ENCODE results near the gene BCAS3.
"Not testable (repeated sequence)": the region's sequence is repeated elsewhere in the genome, so short reads cannot be mapped to it uniquely, and the experiment has no call there.

The BCAS3 gene

DNA sequence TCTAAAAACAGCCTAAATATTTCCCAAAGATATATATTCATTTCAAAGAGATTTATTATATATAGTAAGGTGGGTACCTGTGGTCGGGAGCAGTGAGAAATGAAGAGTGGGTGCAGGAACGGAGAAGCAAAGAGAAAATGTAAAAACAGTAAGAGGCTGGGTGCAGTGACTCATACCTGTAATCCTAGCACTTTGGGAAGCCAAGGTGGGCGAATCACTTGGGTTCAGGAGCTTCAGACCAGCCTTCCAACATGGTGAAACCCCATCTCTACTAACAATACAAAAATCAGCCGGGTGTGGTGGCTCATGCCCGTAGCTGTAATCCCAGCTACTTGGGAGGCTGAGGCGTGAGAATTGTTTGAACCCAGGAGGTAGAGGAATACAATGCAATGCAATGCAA lies 257.1 kb downstream of the BCAS3 start:
- DNase-seq (ENCODE audit: low read depth), result no peak

DNA sequence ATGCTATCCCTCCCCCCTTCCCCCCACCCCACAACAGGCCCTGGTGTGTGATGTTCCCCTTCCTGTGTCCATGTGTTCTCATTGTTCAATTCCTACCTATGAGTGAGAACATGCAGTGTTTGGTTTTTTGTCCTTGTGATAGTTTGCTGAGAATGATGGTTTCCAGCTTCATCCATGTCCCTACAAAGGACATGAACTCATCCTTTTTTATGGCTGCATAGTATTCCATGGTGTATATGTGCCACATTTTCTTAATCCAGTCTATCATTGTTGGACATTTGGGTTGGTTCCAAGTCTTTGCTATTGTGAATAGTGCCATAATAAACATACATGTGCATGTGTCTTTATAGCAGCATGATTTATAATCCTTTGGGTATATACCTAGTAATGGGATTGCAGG lies 258.3 kb downstream of the BCAS3 start:
- not testable (repeated sequence) for DNase-seq (ENCODE audit: low read depth)

DNA sequence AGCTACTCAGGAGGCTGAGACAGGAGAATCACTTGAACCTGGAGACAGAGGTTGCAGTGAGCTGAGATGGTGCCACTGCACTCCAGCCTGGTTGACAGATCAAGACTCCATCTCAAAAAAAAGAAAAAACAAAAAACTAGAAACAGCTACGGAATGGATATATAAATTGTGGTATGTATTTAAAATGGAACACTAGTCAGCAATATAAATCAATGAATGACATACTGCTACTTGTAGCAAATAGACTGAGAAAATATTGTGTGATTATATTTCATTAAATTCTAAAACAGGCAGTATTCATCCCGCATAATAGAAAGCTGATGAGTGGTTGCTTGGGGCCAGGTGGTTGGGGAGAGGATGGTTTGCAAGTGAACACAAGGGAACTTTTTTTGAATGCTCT lies 261.7 kb downstream of the BCAS3 start:
- no peak for DNase-seq (ENCODE audit: low read depth)

DNA sequence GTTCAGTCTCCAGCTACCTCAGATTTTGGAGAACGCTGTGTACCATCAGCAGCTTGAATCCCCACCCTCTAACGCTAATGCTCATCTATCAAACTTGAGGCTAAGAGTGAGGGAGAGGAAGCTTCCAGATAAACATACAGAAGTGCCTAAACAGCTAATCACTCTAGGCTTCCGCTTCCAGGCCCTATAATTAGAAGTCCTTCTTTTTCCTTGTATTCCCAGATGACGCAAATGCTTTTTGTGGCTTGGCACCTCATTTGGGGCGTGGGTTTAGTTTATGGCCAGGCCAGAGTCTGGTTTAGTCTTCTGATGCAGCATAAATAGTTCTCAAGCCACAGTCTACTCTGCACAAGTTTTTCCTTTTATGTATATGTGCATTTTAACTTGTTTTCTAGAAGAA lies 263.4 kb downstream of the BCAS3 start:
- no peak for DNase-seq (ENCODE audit: low read depth)

DNA sequence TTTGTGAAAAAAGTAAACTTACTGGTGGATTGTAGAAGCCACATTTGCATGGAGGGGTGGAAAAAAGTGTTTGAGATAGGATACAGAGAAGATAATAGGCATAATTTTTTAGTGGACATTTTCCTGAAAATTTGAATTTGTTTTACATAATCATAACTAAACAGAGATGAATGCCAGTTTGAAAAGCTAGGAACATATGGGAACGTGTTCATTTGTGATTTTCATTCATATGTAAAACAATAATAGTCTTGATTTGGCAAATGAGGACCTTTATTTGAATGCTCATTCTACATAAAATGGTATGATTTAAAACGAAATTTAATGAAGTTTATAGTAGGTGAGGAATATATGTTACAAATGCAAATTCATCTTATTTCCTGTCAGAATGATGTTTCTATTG lies 263.9 kb downstream of the BCAS3 start:
- no peak for DNase-seq (ENCODE audit: low read depth)

DNA sequence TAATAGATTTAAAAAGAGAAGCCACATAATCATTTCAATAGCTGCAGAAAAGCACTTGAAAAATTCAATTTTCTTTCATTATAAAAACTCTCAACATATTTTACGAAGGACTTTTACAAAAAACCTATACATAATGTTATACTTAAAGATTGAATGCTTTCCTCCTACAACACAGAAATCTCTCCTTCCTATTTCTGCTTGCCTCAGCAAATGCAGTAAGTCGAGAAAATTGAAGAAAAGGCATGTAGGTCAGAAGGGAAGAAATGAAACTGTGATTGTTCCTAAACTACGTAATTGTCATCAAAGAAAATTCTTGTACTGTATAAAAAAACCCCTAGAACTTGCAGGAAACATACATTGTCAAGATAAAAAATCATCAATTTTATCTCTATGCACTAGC lies 267.1 kb downstream of the BCAS3 start:
- DNase-seq (ENCODE audit: low read depth), result no peak

DNA sequence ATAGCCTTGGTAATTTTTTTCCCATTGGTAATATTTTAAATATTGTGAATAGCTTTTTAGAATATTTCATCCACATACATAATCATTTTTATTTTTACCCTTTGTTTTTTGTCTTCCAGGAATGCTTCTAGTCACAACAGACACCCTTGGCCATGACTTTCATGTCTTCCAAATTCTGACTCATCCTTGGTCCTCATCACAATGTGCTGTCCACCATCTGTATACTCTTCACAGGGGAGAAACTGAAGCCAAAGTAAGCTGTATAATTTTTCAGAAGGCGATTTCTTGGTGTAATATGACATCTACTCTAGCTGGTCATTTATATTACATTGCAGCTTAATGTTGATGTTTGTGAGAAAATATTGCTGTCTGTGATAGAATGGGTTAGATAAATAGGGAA lies 269.4 kb downstream of the BCAS3 start:
- no peak for DNase-seq (ENCODE audit: low read depth)

DNA sequence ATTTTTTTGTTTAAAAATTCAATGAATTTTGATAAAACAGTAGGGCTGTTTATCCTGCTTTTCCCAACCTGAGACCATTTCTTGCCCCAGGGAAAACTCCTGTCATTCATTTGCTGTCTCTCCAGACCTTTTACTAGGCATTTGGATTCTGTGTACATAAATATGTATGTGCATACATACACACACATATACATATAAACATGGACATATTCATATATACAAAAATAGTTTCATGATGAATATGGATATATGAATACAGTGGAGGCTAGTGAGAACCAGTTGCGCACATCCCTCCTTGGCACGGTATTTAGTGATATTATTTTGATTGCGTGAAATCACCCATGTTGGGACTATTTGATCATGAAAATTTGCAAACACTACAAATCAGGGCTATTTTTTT lies 269.9 kb downstream of the BCAS3 start:
- DNase-seq (ENCODE audit: low read depth), result no peak

DNA sequence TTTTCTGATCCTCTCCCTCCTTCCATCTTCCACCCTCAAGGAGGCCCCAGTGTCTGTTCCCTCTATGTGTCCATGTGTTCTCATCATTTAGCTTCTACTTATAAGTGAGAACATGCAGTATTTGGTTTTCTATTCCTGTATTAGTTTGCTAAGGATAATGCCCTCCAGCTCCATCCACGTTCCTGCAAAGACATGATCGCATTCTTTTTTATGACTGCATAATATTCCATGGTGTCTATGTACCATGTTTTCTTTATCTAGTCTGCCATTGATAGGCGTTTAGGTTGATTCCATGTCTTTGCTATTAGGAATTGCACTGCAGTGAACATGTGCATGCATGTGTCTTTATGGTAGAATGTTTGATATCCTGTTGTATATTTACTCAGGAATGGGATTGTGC lies 275.1 kb downstream of the BCAS3 start:
- DNase-seq (ENCODE audit: low read depth), result no peak

DNA sequence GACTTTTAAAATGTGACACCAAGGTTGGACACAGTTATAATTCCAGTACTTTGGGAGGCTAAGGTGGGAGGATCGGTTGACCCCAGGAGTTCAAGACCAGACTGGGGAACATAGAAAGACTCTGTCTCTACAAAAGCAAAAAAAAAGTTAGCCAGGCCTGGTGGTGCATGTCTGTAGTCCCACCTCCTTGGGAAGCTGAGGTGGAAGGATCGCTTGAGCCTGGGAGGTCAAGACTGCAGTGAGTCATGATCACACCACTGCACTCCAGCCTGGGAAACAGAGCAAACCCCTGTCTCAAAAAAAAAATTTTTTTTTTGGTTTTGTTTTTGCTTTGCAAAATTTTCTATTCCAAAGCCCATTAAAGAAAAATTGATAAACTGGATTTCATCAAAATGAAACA lies 281.4 kb downstream of the BCAS3 start:
- no peak for DNase-seq (ENCODE audit: low read depth)

DNA sequence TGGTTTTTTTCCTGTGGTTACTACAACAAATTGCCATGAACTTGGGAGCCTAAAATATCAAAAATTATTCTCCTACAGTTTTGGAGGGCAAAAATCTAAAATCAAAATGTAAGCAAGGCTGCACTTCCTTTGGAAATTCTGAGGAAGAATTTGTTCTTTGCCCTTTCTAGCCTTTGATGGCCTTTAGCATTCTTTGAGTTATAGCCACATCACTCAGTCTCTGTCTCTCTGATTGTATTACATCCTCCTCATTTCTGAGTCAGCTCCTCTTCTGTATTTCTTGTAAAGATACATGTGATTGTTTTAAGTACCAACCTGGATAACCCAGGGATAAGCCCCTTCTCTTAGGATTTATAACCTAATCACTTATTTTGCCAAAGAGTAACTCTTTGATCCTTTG lies 282.0 kb downstream of the BCAS3 start:
- DNase-seq (ENCODE audit: low read depth), result no peak

DNA sequence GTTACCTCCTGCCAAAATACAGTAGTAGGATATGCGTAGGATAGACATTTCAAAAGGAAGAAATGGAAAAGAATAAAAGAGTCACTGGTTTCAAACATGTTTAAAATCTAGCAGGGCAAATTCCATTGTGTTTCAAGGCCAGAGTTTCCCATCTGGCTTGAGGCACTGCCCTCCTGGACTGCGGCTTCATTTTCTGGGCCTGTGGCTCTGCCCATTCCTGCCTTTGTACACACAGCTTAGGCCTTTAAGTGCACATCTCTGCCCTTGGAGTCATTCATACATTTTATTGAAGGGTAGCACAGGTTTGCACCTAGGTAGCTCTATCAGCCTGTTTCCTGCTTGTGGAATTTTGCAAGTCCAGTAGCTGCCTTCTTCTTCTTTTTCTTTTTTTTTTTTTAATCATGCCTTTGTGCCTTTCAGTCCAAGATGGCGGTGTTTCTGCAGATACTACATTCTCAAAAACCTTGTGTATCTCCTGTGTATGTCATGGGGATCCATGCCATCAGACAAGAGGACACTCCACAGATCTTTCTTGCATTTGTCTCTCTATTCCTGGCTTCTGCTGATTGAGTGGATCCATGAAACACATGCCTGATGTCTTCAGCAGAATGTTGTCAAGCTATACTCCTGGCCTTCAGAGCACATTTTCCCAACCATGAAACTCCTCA lies 282.9 kb downstream of the BCAS3 start:
- no peak for DNase-seq (ENCODE audit: low read depth)

DNA sequence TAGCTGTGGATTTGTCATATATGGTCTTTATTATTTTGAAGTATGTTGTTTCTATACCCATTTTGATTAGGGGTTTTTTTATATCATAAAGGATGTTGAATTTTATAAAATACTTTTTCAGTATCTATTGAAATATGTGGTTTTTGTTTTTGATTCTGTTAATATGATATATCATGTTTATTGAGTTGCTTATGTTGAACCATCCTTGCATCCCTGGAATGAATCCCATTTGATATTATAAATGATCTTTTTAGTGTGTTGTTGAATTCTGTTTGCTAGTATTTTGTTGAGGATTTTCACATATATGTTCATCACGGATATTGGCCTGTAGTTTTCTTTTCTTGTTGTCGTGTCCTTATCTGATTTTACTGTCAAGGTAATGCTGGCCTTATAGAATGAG lies 286.5 kb downstream of the BCAS3 start:
- DNase-seq (ENCODE audit: low read depth), result no peak

DNA sequence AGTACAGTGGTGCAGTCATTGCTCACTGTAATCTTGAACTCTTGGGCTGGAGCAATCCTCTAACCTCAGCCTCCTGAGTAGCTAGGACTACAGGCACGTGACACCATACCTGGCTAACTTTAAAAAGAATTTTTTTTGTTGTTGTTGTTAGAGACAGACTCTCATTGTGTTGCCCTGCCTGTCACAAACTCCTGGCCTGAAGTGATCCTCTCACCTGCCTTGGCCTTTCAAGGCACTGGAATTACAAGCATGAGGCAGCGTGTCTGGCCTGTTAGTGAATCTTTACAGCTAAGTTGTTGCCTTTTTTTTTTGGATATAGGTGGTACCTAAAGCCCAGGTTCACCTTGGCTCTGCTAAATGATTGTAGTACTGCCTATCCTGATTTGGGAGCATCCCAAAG lies 290.6 kb downstream of the BCAS3 start:
- no peak for DNase-seq (ENCODE audit: low read depth)

DNA sequence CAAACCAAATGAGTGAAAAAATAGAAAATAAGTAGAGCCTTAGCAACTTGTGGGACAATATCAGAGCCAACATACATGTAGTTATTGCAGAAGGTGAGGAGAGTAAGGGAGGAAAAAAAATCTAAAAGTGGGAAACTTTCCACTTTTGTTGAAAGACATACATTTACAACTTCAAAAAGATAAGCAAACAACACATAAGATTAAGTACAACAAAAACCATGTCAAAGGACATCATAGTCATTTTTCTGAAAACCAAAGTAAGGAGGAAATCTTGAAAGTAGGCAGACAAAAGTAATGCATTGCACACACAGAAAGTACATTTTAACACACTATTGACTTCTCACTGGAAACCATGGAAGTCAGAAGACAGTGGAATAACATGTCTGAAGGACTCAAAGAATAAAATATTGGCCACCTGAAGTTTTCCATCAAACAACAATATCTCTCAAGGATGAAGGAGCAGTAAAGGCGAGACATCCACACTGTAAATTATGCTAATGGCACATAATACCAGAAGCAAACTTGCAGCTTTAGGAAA lies 291.9 kb downstream of the BCAS3 start:
- no peak for DNase-seq (ENCODE audit: low read depth)

DNA sequence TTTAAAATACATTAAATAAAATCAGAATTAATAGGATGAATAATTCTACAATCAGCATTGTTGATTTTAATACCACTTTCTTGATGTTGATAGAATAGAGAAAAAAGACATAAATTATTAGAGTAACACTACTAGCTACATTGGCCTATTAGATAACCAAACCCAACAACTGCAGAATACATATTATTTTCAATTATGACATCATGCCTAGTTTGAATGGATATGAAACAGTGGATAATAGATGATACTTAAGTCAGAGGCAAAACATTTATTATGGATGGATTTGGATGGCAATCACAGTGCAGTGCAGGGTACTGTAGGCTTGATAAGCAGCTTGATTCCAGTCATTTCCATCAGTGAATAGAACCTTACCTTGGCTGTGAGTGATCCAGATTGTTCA lies 293.1 kb downstream of the BCAS3 start:
- no peak for DNase-seq (ENCODE audit: low read depth)

DNA sequence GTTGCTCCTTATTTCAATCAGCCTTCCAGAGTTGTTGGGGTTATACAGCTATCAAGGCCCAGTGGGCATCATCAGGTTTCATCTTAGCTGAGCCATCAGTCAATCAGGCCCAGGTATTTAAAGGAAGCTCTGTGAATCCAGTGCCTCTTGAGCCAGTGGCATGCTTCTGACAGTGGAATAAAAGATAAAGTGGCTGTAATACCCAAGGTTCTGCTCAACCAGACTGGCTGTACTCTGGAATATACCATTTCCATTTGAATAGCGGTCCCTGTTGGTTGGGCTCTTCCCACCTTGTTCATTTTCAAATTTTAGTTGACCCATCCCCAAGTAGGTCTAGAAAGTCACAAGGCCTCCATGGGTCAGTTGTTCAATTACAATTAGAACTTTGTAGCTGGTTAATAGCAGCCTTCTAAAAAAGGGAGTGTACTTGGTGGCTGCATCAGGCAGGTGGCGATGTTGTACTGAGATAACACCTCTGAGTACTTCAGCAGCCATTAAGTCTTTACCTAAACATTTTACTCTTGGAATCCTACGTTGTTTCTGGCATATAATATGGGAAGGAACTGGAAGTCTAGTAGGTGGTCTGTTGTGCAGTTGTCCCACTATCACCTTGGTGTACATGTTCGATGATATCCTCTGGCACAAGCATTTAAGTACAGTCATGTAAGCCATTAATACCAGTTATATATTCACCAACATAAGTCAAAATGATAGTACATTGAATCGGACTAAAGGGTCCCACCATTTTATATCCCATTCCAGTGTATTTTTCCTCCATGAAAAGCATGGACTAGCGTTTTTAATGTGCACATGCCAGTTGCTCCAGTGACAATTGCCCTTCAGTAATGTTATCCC lies 294.1 kb downstream of the BCAS3 start:
- DNase-seq (ENCODE audit: low read depth), result peak; percentile 21

DNA sequence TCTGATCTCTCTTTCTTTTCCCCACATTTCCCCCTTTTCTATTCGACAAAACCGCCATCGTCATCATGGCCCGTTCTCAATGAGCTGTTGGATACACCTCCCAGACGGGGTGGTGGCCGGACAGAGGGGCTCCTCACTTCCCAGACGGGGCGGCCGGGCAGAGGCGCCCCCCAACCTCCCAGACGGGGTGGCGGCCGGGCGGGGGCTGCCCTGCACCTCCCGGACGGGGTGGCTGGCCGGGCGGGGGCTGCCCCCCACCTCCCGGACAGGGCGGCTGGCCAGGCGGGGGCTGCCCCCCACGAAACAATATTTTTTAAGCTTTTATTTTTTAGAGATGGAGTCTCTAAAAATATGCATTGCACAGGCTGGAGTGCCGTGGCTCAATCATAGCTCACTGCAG lies 299.2 kb downstream of the BCAS3 start:
- not testable (repeated sequence) for DNase-seq (ENCODE audit: low read depth)

DNA sequence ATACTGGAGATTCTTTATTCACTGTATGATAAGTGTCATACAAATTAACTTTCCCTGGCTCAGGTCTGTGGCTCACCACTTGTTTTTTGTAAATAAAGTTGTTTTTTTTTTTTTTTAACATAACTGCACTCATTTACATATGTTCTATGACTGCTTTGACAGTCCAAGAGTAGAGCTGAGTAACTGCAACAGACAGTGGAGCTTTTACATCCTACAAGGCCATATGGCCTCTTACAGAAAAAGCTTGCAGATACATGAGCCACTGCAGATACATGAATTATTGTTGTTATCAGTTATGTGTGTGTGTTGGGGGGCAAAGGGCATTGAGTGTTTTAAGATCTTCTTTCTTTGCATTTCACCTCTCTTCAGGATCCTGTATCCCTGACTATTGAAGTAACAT lies 311.7 kb downstream of the BCAS3 start:
- DNase-seq (ENCODE audit: low read depth), result no peak

DNA sequence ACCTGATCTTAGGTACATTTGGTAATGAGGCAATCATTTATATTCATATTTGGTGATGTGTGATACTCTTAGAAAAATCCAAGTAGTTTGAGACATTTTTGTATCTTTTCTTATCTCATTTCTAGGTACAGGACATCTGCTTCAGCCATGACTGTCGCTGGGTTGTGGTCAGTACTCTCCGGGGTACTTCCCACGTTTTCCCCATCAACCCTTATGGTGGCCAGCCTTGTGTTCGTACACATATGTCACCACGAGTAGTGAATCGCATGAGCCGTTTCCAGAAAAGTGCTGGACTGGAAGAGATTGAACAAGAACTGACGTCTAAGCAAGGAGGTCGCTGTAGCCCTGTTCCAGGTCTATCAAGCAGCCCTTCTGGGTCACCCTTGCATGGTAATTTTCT lies 312.2 kb downstream of the BCAS3 start:
- no peak for DNase-seq (ENCODE audit: low read depth)

DNA sequence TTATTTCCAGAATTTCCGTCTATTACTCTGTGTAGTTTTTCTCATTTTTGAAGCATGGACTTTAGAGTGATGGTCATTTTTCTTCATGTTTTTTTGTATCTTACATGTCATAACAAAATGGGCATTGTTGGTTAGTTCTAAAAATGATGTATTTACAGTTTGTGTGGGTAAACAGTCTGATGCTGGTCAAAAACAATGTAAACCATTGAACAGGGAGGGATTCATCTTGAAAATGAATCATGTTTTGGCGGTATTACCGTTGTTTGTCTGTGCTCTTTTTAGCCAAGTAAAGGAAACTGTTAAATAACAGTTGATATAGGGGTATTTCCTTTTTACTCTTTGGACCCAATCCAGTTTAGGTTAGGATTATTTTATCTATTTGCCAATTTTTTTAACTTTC lies 315.8 kb downstream of the BCAS3 start:
- no peak for DNase-seq (ENCODE audit: low read depth)

DNA sequence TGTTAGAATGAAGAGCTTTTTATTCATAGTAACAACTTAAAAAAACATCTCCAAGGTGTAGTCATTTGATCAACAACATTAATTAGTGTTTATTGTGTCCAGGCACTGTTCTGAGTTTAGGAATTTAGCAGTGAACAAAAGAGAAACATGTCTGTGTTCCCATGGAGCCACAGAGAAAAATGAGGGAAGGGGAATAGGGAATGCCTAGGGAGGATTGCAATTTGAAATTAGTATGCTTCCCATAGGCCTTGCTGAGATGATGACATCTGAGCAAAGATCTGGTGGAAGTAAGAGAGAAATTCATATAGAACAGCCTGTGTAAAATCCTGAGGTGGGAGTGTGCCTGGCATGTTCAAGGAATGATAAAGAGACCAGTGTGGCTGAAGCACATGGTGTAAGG lies 318.0 kb downstream of the BCAS3 start:
- DNase-seq (ENCODE audit: low read depth), result no peak

DNA sequence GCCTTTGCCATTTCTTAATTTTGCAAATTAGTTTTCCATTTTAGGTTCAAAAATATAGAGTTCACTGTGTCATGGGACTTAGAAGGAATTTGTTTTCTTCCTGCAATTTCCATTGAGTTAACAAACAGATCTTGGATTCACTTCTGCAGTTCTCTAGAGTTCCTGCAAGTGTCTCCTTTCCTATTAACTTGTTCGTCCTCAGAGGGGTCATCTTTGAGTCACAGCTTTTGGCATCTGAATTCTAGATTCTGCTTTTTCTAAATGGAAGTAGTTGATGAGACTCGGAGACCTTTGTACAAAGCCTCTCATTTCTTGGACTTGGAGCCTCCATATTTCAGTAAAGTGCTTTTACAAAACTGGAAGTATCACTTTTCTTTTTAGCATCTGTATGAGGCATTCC lies 323.3 kb downstream of the BCAS3 start:
- DNase-seq (ENCODE audit: low read depth), result no peak

DNA sequence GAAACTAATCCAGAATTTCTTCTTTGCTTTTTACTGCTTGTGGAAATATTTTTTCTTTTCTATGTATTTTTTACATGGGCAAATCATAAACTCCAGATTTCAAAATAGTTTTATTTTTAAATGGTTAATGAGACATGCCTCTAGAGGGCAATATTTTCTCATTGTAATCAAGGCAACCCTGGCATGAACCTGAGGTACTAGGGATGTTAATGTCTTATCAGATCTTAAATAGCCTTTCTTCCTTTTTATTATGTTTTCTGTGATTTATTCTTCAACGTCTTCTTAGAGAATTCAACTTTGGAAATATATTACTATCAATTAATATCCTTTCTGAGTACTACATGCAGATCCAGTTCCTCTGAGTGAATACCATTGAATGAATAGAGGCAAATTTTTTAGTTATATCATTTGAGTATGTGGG lies 324.7 kb downstream of the BCAS3 start:
- DNase-seq (ENCODE audit: low read depth), result no peak
